Left ventricle myocardium inferior (tissue), 1 donor: ENCODE measurements around the gene ZFP36. TPM values are rescaled to one million over a fixed set of nuclear protein-coding genes. Genes with fewer than 3 reads are reported as not detected.
"Not testable (repeated sequence)": the region's sequence is repeated elsewhere in the genome, so short reads cannot be mapped to it uniquely, and the experiment has no call there.

Experiments used
- DNase-seq: peaks from one replicate; pipeline ENCODE4 v3.0.0-alpha.2; 2020
- H3K27ac ChIP-seq: fragments of 200-600 bp; replicated peaks from 2 replicates; pipeline ENCODE4 v1.8.0; 2021
- H3K27me3 ChIP-seq: fragments of 200-600 bp; 2 replicates; pipeline ENCODE4 v1.8.0; 2021; ENCODE audit warnings: low read depth
- H3K36me3 ChIP-seq: fragments of 200-600 bp; 2 replicates; pipeline ENCODE4 v1.8.0; 2021
- H3K4me1 ChIP-seq: fragments of 200-600 bp; 2 replicates; pipeline ENCODE4 v1.8.0; 2021
- H3K4me3 ChIP-seq: fragments of 200-600 bp; 2 replicates; pipeline ENCODE4 v1.8.0; 2021; ENCODE audit warnings: mild to moderate bottlenecking, moderate library complexity
- H3K9me3 ChIP-seq: fragments of 200-600 bp; replicated peaks from 2 replicates; pipeline ENCODE4 v1.8.0; 2021
- intact Hi-C: fragments of 100-400 bp; cut with micrococcal nuclease; formaldehyde crosslinking; loops from one replicate; pipeline ENCODE4 v1.11.0; 2022
- total RNA-seq: library from RNA; stranded (reverse); fragmentation: NEBNext Ultra II Directional; extraction: Animal tissue kit (Norgen Biotek cat#: 25700); gene quantifications from one replicate; pipeline ENCODE4 v1.2.1, GENCODE V29; 2021
- TF ChIP-seq, protein P1 (sequence below): fragments of 200-600 bp; IDR thresholded peaks from 2 replicates; pipeline ENCODE4 v1.8.0; 2021; ENCODE audit warnings: antibody characterized with exemption, mild to moderate bottlenecking, borderline replicate concordance
- donor health status: DM: no; HTN: yes; CAD: no; lungs with severe emphysema.

ZFP36 gene
- total RNA-seq, 1 donor from 2014 or later, result 34.8 TPM

DNA sequence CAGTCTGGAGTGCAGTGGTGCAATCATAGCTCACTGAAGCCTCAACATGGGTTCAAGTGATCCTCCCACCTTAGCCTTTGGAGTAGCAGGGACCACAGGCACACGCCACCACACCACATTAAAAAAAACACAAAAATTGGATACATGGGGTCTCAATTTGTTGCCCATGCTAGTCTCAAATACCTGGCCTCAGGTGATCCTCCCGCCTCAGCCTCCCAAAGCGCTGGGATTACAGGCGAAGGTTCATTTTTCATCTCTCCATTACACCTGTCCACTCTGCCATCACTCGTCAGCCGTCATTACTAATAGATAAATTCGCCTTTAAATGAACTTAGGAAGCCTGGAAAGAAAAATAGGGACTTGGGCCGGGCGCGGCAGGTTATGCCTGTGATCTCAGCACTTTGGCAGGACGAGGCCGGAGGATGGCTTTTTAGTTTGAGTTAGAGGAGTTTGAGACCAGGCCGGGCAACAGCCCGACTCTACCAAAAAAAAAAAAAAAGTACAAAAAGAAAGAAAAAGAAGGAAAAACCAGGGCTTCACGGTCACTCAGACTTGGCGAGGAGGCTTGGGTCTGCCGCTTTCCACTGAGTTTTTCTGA is 38.0 kb downstream of the ZFP36 start:
- intact Hi-C loops, result no loop called here
- peaks cover 58% of the 10 kb centered on the region for H3K4me1 ChIP-seq

GRCh38 chr19:39445196-39446111 is 38.8 kb downstream of the ZFP36 start, which contains the start of gene SUPT5H:
Gene SUPT5H (plus strand): TSS chr19:39445582. CDS start chr19:39445891, 309 bp downstream.
- peaks cover 13% of the 10 kb centered on the region for H3K36me3 ChIP-seq
- H3K27me3 ChIP-seq, result no peaks in the 10 kb centered on the region
- TF ChIP-seq, protein P1, sequence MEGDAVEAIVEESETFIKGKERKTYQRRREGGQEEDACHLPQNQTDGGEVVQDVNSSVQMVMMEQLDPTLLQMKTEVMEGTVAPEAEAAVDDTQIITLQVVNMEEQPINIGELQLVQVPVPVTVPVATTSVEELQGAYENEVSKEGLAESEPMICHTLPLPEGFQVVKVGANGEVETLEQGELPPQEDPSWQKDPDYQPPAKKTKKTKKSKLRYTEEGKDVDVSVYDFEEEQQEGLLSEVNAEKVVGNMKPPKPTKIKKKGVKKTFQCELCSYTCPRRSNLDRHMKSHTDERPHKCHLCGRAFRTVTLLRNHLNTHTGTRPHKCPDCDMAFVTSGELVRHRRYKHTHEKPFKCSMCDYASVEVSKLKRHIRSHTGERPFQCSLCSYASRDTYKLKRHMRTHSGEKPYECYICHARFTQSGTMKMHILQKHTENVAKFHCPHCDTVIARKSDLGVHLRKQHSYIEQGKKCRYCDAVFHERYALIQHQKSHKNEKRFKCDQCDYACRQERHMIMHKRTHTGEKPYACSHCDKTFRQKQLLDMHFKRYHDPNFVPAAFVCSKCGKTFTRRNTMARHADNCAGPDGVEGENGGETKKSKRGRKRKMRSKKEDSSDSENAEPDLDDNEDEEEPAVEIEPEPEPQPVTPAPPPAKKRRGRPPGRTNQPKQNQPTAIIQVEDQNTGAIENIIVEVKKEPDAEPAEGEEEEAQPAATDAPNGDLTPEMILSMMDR, result no peak
- no peaks in the 10 kb centered on the region for H3K9me3 ChIP-seq
- peak; percentile 97 for DNase-seq
- intact Hi-C loops, result no loop called here
- H3K4me3 ChIP-seq, result peak within 1 kb of the TSS; percentile 99
- peaks cover 63% of the 10 kb centered on the region for H3K4me1 ChIP-seq
- H3K27ac ChIP-seq, result peak within 1 kb of the TSS; percentile 94

More for the DNA sequence above, 38.0 kb downstream of the ZFP36 start:
- H3K9me3 ChIP-seq, result no peaks in the 10 kb centered on the region
- H3K27ac ChIP-seq, result peak overlapping the region; percentile 94
- H3K27me3 ChIP-seq, result no peaks in the 10 kb centered on the region
- TF ChIP-seq, protein P1, result no peak
- H3K4me3 ChIP-seq, result peak overlapping the region; percentile 99
- DNase-seq, result no peak
- H3K36me3 ChIP-seq, result peaks cover 13% of the 10 kb centered on the region

DNA sequence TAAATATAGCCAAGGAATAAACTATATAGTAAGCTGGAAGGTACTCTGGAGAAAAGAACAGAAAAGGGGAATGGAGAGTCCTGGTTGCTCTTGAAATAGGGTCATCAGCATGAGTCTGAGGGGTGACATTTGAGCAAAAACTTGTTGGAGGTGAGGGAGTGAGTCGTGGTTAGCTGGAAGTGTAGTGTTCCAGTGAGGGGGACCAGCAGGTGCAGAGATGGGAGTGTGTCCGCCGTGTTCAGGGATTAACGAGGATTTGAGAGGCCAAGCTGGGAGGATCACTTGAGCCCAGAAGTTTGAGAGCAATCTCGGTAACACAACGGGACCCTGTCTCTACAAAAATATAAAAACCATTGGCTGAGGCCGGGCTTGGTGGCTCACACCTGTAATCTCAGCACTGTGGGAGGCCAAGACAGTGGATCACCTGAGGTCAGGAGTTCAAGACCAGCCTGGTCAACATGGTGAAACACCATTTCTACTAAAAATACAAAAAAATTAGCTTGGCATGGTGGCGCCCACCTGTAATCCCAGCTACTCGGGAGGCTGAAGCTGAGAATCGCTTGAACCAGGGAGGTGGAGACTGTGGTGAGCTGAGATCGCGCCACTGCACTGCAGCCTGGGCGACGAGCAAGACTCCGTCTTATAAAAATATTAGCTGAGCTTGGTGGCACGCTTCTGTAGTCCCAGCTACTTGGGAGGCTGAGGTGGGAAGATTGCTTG is 39.9 kb downstream of the ZFP36 start:
- intact Hi-C loops, result no loop called here
- peaks cover 71% of the 10 kb centered on the region for H3K4me1 ChIP-seq
- DNase-seq, result no peak

DNA sequence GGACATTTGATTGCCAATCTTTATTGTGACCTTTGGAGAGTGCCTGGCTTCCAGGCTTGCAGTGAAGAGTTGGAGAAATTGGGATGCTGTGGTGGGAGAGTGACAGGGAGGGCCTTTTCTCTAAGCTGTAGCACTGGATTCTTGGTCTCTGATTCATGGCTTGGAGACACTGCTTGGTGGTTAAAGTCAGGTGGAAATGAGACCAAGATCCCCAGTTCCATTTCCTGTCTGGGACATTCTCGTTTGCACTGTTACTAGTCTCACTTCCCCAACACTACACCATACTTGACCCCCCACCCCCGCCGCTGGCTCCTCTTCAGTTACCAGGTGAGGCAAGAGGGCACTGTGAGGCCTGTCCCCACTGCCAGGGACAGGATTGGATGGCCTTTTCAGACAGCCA is 41.6 kb downstream of the ZFP36 start:
- TF ChIP-seq, protein P1, result no peak
- intact Hi-C loops, result no loop called here
- Histone ChIP-seq H3K27ac (no peak overlapping the region), H3K4me3 (no peak overlapping the region), H3K4me1 (peaks cover 82% of the 10 kb centered on the region), H3K27me3 (no peaks in the 10 kb centered on the region), H3K36me3 (peaks cover 20% of the 10 kb centered on the region), H3K9me3 (no peaks in the 10 kb centered on the region)
- no peak for DNase-seq

More for the DNA sequence above, 39.9 kb downstream of the ZFP36 start:
- H3K4me3 ChIP-seq, result peak overlapping the region; percentile 99
- H3K9me3 ChIP-seq, result no peaks in the 10 kb centered on the region
- H3K27me3 ChIP-seq, result no peaks in the 10 kb centered on the region
- peak overlapping the region; percentile 94 for H3K27ac ChIP-seq
- H3K36me3 ChIP-seq, result peaks cover 13% of the 10 kb centered on the region
- TF ChIP-seq, protein P1, result no peak

- no peak for DNase-seq
- intact Hi-C loops, result no loop called here
- Histone ChIP-seq H3K27ac (no peak overlapping the region), H3K4me1 (peaks cover 80% of the 10 kb centered on the region), H3K27me3 (no peaks in the 10 kb centered on the region), H3K36me3 (peaks cover 30% of the 10 kb centered on the region), H3K9me3 (no peaks in the 10 kb centered on the region), H3K4me3 (no peak overlapping the region)
- TF ChIP-seq, protein P1, result no peak
Observed at GRCh38 chr19:39449116-39449797, 42.6 kb downstream of the ZFP36 start.

DNA sequence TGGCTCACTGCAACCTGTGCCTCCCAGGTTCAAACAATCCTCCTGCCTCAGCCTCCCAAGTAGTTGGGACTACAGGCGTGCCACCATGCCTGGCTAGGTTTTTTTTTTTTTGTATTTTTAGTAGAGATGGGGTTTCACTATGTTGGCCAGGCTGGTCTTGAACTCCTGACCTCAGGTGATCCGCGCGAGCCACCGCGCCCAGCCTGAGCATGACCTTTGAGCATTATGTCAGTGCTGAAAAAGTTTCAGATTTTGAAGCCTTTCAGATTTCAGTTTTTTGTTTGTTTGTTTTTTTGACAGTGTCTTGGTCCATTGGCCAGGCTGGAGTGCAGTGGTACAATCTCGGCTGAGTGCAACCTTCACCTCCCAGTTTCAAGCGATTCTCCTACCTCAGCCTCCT is 44.6 kb downstream of the ZFP36 start:
- H3K4me3 ChIP-seq, H3K27ac ChIP-seq, H3K27me3 ChIP-seq, intact Hi-C loops, H3K9me3 ChIP-seq, DNase-seq: not testable (repeated sequence)
- peaks cover 37% of the 10 kb centered on the region for H3K36me3 ChIP-seq
- peaks cover 62% of the 10 kb centered on the region for H3K4me1 ChIP-seq
